HEK293 (cell line): Measurements from ENCODE around the gene USP12.

Experiments used
- CTCF ChIA-PET: fragments of 350-600 bp; formaldehyde crosslinking; extraction: SDS; loops from one replicate; lab custom pipeline; 2021; ENCODE audit warnings: antibody characterized with exemption; lab: Yijun Ruan, JAX
- POLR2A ChIA-PET: fragments of 300-600 bp; formaldehyde crosslinking; extraction: SDS; loops from one replicate; lab custom pipeline; 2020; ENCODE audit warnings: antibody characterized with exemption, inconsistent platforms; lab: Yijun Ruan, JAX
- H3K27ac ChIP-seq: fragments of 200-500 bp; sonication (Bioruptor generic); 2 replicates; pipeline ENCODE4 v1.5.1; 2014; ENCODE audit warnings: low read depth, low read length, control low read depth, inconsistent platforms; ENCODE audit errors: extremely low read depth
- H3K36me3 ChIP-seq, 2 experiments: fragments of 200-500 bp in 1 of 2; sonication (Bioruptor generic) in 1 of 2; 1 replicate in 1 of 2; 2 replicates in 1 of 2; pipeline ENCODE4 v1.5.1; 2014 to 2017; ENCODE audit warnings: inconsistent platforms in 2 of 2, low read length in 2 of 2; ENCODE audit not compliant: control insufficient read depth in 2 of 2, insufficient read depth in 1 of 2
- H3K4me1 ChIP-seq: fragments of 200-500 bp; sonication (Bioruptor generic); 2 replicates; pipeline ENCODE4 v1.5.1; 2014; ENCODE audit warnings: mild to moderate bottlenecking, low read length, inconsistent platforms; ENCODE audit not compliant: control insufficient read depth, insufficient read depth
- H3K4me3 ChIP-seq: 2 replicates; pipeline ENCODE4 v1.5.1; 2011; ENCODE audit warnings: low read depth, mild to moderate bottlenecking, control low read depth, low read length, moderate library complexity
- H3K9me3 ChIP-seq: fragments of 200-500 bp; sonication (Bioruptor generic); 2 replicates; pipeline ENCODE4 v1.5.1; 2014; ENCODE audit warnings: low read depth, low read length, inconsistent platforms; ENCODE audit not compliant: control insufficient read depth, insufficient read depth
- FEZF1 ChIP-seq: fragments of 450-650 bp; formaldehyde crosslinking; IDR thresholded peaks from 2 replicates; pipeline ENCODE4 v1.5.1; 2016; ENCODE audit warnings: missing biosample characterization, missing genetic modification characterization
- GLI2 ChIP-seq: fragments of 450-650 bp; formaldehyde crosslinking; IDR thresholded peaks from 2 replicates; pipeline ENCODE4; 2017; ENCODE audit warnings: missing biosample characterization, missing genetic modification characterization, low read depth, borderline replicate concordance
- OSR2 ChIP-seq: fragments of 450-650 bp; formaldehyde crosslinking; IDR thresholded peaks from 2 replicates; pipeline ENCODE4 v1.5.1; 2016; ENCODE audit warnings: missing biosample characterization, missing genetic modification characterization
- ZBTB1 ChIP-seq: fragments of 450-650 bp; formaldehyde crosslinking; IDR thresholded peaks from 2 replicates; pipeline ENCODE4 v1.5.1; 2016; ENCODE audit warnings: missing biosample characterization, missing genetic modification characterization
- ZFP69B ChIP-seq: fragments of 450-650 bp; formaldehyde crosslinking; IDR thresholded peaks from 2 replicates; pipeline ENCODE4 v1.5.1; 2016; ENCODE audit warnings: missing biosample characterization, missing genetic modification characterization
- ZIC2 ChIP-seq: fragments of 450-650 bp; formaldehyde crosslinking; IDR thresholded peaks from 2 replicates; pipeline ENCODE4 v1.5.1; 2016; ENCODE audit warnings: missing biosample characterization, missing genetic modification characterization
- ZNF175 ChIP-seq: fragments of 450-650 bp; formaldehyde crosslinking; IDR thresholded peaks from 2 replicates; pipeline ENCODE4 v1.5.1; 2016; ENCODE audit warnings: missing biosample characterization, missing genetic modification characterization
- ZNF202 ChIP-seq: fragments of 450-650 bp; formaldehyde crosslinking; IDR thresholded peaks from 2 replicates; pipeline ENCODE4 v1.5.1; 2016; ENCODE audit warnings: missing biosample characterization, missing genetic modification characterization, borderline replicate concordance
- ZNF211 ChIP-seq: fragments of 450-650 bp; formaldehyde crosslinking; IDR thresholded peaks from 2 replicates; pipeline ENCODE4 v1.5.1; 2016; ENCODE audit warnings: low read depth, missing biosample characterization, missing genetic modification characterization
- ZNF221 ChIP-seq: fragments of 450-650 bp; formaldehyde crosslinking; IDR thresholded peaks from 2 replicates; pipeline ENCODE4 v1.5.1; 2017; ENCODE audit warnings: missing biosample characterization, missing genetic modification characterization, borderline replicate concordance
- ZNF223 ChIP-seq: fragments of 450-650 bp; formaldehyde crosslinking; IDR thresholded peaks from 2 replicates; pipeline ENCODE4 v1.5.1; 2016; ENCODE audit warnings: missing biosample characterization, missing genetic modification characterization
- ZNF248 ChIP-seq: fragments of 450-650 bp; formaldehyde crosslinking; IDR thresholded peaks from 2 replicates; pipeline ENCODE4 v1.5.1; 2017; ENCODE audit warnings: missing biosample characterization, missing genetic modification characterization
- ZNF394 ChIP-seq: fragments of 450-650 bp; formaldehyde crosslinking; IDR thresholded peaks from 2 replicates; pipeline ENCODE4 v1.5.1; 2016; ENCODE audit warnings: missing biosample characterization, missing genetic modification characterization, mild to moderate bottlenecking, moderate library complexity, borderline replicate concordance
- ZNF48 ChIP-seq: fragments of 450-650 bp; formaldehyde crosslinking; IDR thresholded peaks from 2 replicates; pipeline ENCODE4 v1.5.1; 2016; ENCODE audit warnings: missing biosample characterization, missing genetic modification characterization
- ZNF623 ChIP-seq: fragments of 450-650 bp; formaldehyde crosslinking; IDR thresholded peaks from 2 replicates; pipeline ENCODE4 v1.5.1; 2016; ENCODE audit warnings: missing biosample characterization, missing genetic modification characterization
- ZNF626 ChIP-seq: fragments of 450-650 bp; sonication (Bioruptor Pico); formaldehyde crosslinking; IDR thresholded peaks from 2 replicates; pipeline ENCODE4 v1.5.1; 2018; ENCODE audit warnings: missing biosample characterization, missing genetic modification characterization, inconsistent platforms
- ZNF654 ChIP-seq: fragments of 450-650 bp; formaldehyde crosslinking; IDR thresholded peaks from 2 replicates; pipeline ENCODE4 v1.5.1; 2016; ENCODE audit warnings: low read depth, missing biosample characterization, missing genetic modification characterization
- ZNF792 ChIP-seq: fragments of 450-650 bp; formaldehyde crosslinking; IDR thresholded peaks from 2 replicates; pipeline ENCODE4 v1.5.1; 2016; ENCODE audit warnings: missing biosample characterization, missing genetic modification characterization
- ZNF843 ChIP-seq: fragments of 450-650 bp; formaldehyde crosslinking; IDR thresholded peaks from 2 replicates; pipeline ENCODE4 v1.5.1; 2016; ENCODE audit warnings: missing biosample characterization, missing genetic modification characterization
- TF ChIP-seq, protein P1 (sequence below): fragments of 450-650 bp; formaldehyde crosslinking; IDR thresholded peaks from 2 replicates; pipeline ENCODE4 v1.5.1; 2016; ENCODE audit warnings: missing biosample characterization, missing genetic modification characterization, low read depth
- TF ChIP-seq, protein P2 (sequence below): fragments of 450-650 bp; formaldehyde crosslinking; optimal IDR thresholded peaks from 2 replicates; pipeline ENCODE3; 2016; ENCODE audit warnings: missing biosample characterization, mild to moderate bottlenecking, missing genetic modification characterization
- TF ChIP-seq, protein P3 (sequence below): fragments of 450-650 bp; formaldehyde crosslinking; IDR thresholded peaks from 2 replicates; pipeline ENCODE4 v1.5.1; 2017; ENCODE audit warnings: missing biosample characterization, missing genetic modification characterization
- TF ChIP-seq, protein P4 (sequence below): fragments of 450-650 bp; formaldehyde crosslinking; IDR thresholded peaks from 2 replicates; pipeline ENCODE4 v1.5.1; 2017; ENCODE audit warnings: missing biosample characterization, mild to moderate bottlenecking, missing genetic modification characterization, moderate library complexity
- TF ChIP-seq, protein P5 (sequence below): fragments of 450-650 bp; formaldehyde crosslinking; IDR thresholded peaks from 2 replicates; pipeline ENCODE4 v1.5.1; 2017; ENCODE audit warnings: missing biosample characterization, missing genetic modification characterization

USP12 gene

DNA sequence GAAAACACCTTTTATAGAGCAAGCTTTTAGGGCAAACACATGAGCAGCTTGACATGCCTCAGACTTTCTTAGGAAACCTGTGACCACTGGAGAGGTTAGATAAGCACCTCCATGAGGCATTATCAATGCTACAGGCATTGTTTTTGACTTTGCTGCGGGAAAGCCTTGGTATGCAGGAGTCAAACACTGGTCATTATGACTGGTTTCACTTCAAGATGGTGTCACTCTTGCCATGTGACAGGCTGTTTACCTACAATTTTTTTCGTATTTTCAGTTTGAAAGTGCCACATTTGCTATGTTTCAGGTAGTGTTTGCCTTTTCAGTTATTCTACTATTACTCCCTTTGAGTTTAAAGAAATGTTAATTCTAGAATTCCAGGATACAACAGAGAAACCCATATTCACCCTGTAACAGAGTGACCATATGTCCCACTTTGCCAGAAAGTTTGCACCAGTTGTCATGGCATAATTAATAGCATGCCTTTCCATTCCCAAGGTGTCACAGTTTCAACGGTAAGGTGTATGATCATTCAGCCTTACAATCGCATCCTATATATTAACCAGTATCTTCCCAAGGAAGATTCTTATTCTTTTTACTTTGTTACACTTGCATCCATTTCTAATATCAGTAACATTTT, 33.0 kb downstream of the USP12 start:
- Histone ChIP-seq H3K27ac (no peak overlapping the region), H3K36me3 (no peaks in the 10 kb centered on the region), H3K4me3 (no peak overlapping the region), H3K4me1 (no peaks in the 10 kb centered on the region; the same call in 1 of the 2 replicates), H3K9me3 (no peaks in the 10 kb centered on the region)
- ChIA-PET CTCF (interaction anchor here (0.7 kb wide), 1 partner anchor 32 kb away, joined by 3 read pairs; no protein-coding TSS in a partner anchor), POLR2A (no interaction called here)
- no peak for TF ChIP-seq ZNF626 (tag by site-specific recombination)

DNA sequence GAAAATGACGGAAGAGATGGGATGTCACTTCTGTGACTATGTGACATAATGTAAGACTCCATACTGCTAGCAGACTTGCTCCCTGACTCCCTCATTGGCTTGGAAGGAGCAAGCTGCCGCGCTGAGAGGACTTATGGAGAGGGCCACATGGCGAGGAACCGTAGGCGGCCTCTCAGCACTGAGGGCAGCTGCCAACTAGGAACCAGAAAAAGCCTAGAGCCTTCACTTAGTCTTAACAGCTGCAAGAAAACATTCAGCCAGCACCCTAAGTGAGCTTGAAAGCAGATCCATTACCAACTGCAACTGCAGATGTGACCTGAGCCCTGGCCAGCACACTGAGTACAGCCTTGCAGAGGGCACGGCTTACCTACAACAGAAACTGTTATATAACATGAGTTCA, 33.9 kb downstream of the USP12 start:
- no peaks in the 10 kb centered on the region for H3K9me3 ChIP-seq
- no peaks in the 10 kb centered on the region; the same call in 1 of the 2 replicates for H3K4me1 ChIP-seq
- TF ChIP-seq ZNF623 (tag by site-specific recombination) (no peak), ZNF248 (tag by site-specific recombination) (no peak), ZIC2 (tag by site-specific recombination) (no peak), FEZF1 (tag by site-specific recombination) (no peak), ZNF211 (no peak), ZBTB1 (no peak), ZNF221 (tag by site-specific recombination) (no peak), ZNF654 (no peak), ZNF202 (no peak), ZNF175 (tag by site-specific recombination) (no peak), ZNF792 (tag by site-specific recombination) (no peak), ZNF48 (no peak), GLI2 (no peak)
- TF ChIP-seq, protein P1, sequence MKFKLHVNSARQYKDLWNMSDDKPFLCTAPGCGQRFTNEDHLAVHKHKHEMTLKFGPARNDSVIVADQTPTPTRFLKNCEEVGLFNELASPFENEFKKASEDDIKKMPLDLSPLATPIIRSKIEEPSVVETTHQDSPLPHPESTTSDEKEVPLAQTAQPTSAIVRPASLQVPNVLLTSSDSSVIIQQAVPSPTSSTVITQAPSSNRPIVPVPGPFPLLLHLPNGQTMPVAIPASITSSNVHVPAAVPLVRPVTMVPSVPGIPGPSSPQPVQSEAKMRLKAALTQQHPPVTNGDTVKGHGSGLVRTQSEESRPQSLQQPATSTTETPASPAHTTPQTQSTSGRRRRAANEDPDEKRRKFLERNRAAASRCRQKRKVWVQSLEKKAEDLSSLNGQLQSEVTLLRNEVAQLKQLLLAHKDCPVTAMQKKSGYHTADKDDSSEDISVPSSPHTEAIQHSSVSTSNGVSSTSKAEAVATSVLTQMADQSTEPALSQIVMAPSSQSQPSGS (tag by site-specific recombination) = no peak
- TF ChIP-seq, protein P2, sequence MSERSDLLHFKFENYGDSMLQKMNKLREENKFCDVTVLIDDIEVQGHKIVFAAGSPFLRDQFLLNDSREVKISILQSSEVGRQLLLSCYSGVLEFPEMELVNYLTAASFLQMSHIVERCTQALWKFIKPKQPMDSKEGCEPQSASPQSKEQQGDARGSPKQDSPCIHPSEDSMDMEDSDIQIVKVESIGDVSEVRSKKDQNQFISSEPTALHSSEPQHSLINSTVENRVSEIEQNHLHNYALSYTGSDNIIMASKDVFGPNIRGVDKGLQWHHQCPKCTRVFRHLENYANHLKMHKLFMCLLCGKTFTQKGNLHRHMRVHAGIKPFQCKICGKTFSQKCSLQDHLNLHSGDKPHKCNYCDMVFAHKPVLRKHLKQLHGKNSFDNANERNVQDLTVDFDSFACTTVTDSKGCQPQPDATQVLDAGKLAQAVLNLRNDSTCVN (tag by site-specific recombination) = no peak
- no peak overlapping the region for H3K4me3 ChIP-seq
- H3K36me3 ChIP-seq = no peaks in the 10 kb centered on the region
- no peak overlapping the region for H3K27ac ChIP-seq
- ChIA-PET POLR2A (no interaction called here), CTCF (interaction anchor here (0.7 kb wide), 1 partner anchor 33 kb away, joined by 3 read pairs; no protein-coding TSS in a partner anchor)

DNA sequence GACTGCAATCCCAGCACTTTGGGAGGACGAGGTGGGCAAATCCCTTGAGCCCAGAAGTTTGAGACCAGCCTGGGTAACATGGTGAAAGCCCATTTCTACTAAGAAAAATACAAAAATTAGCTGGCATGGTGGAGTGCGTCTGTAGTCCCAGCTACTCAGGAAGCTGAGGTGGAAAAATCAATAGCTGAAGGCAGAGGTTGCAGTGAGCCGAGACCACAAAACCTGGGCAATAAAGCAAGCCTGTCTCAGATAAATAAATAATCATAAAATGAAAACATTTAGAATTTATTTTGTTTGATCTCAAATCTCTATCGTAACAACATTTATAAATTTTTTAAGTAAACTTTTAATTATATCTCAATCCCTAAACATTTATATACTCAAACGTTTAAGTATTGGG, 36.6 kb downstream of the USP12 start:
- CTCF ChIA-PET = interaction anchor here (0.6 kb wide), 1 partner anchor 878 kb away, joined by 3 read pairs; no protein-coding TSS in a partner anchor
- H3K9me3 ChIP-seq = no peaks in the 10 kb centered on the region
- no peaks in the 10 kb centered on the region for H3K36me3 ChIP-seq
- no peak overlapping the region for H3K4me3 ChIP-seq
- TF ChIP-seq ZNF223 (no peak), ZNF843 (tag by site-specific recombination) (peak; percentile 56; the same call in 1 of the 2 replicates), OSR2 (tag by site-specific recombination) (peak; percentile 91), ZNF394 (tag by site-specific recombination) (peak; percentile 80), ZFP69B (tag by site-specific recombination) (no peak)
- TF ChIP-seq, protein P3, sequence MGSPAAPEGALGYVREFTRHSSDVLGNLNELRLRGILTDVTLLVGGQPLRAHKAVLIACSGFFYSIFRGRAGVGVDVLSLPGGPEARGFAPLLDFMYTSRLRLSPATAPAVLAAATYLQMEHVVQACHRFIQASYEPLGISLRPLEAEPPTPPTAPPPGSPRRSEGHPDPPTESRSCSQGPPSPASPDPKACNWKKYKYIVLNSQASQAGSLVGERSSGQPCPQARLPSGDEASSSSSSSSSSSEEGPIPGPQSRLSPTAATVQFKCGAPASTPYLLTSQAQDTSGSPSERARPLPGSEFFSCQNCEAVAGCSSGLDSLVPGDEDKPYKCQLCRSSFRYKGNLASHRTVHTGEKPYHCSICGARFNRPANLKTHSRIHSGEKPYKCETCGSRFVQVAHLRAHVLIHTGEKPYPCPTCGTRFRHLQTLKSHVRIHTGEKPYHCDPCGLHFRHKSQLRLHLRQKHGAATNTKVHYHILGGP (tag by site-specific recombination) = peak; percentile 47
- TF ChIP-seq, protein P4, sequence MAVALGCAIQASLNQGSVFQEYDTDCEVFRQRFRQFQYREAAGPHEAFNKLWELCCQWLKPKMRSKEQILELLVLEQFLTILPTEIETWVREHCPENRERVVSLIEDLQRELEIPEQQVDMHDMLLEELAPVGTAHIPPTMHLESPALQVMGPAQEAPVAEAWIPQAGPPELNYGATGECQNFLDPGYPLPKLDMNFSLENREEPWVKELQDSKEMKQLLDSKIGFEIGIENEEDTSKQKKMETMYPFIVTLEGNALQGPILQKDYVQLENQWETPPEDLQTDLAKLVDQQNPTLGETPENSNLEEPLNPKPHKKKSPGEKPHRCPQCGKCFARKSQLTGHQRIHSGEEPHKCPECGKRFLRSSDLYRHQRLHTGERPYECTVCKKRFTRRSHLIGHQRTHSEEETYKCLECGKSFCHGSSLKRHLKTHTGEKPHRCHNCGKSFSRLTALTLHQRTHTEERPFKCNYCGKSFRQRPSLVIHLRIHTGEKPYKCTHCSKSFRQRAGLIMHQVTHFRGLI = no peak
- TF ChIP-seq, protein P5, sequence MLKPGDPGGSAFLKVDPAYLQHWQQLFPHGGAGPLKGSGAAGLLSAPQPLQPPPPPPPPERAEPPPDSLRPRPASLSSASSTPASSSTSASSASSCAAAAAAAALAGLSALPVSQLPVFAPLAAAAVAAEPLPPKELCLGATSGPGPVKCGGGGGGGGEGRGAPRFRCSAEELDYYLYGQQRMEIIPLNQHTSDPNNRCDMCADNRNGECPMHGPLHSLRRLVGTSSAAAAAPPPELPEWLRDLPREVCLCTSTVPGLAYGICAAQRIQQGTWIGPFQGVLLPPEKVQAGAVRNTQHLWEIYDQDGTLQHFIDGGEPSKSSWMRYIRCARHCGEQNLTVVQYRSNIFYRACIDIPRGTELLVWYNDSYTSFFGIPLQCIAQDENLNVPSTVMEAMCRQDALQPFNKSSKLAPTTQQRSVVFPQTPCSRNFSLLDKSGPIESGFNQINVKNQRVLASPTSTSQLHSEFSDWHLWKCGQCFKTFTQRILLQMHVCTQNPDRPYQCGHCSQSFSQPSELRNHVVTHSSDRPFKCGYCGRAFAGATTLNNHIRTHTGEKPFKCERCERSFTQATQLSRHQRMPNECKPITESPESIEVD = peak; percentile 19
- TF ChIP-seq, all 188 proteins: peak for 5
- Histone ChIP-seq H3K4me1 (no peaks in the 10 kb centered on the region; the same call in 1 of the 2 replicates), H3K27ac (no peak overlapping the region)
- POLR2A ChIA-PET = no interaction called here
